Coronary artery (tissue), 2 donors: Measurements from ENCODE around the gene WFDC11.

Experiments used
- DNase-seq: peaks from one replicate; pipeline ENCODE4 v3.0.0-alpha.2; 2017; ENCODE audit warnings: low spot score
- H3K27ac ChIP-seq, 2 donors: fragments of 200-600 bp; sonication (generic); one replicate each; pipeline ENCODE4 v1.5.1; 2016 to 2019
- H3K4me3 ChIP-seq: fragments of 200-600 bp; sonication (generic); 2 replicates; pipeline ENCODE4 v1.5.1; 2016; ENCODE audit warnings: mild to moderate bottlenecking, moderate library complexity
- CTCF ChIP-seq: fragments of 200-600 bp; sonication (generic); IDR thresholded peaks from one replicate; pipeline ENCODE4 v1.5.1; 2019; ENCODE audit warnings: antibody characterized with exemption

Gene WFDC11

GRCh38 chr20:45617591-45617990, 52.4 kb downstream of the WFDC11 start:
- no peak for TF ChIP-seq CTCF
- DNase-seq, result no peak

GRCh38 chr20:45612314-45612713, 57.7 kb downstream of the WFDC11 start:
- DNase-seq, result no peak
- no peak for TF ChIP-seq CTCF
- no peak overlapping the region for H3K4me3 ChIP-seq
- H3K27ac ChIP-seq, result no peak overlapping the region

More at GRCh38 chr20:45617591-45617990, 52.4 kb downstream of the WFDC11 start:
- Histone ChIP-seq H3K4me3 (no peak overlapping the region), H3K27ac (no peak overlapping the region)

- no peak for TF ChIP-seq CTCF
- no peak for DNase-seq
- H3K27ac ChIP-seq, result no peak overlapping the region
- H3K4me3 ChIP-seq, result no peak overlapping the region
These were observed 59.0 kb downstream of the WFDC11 start for GRCh38 chr20:45611054-45611453.

- TF ChIP-seq CTCF, result no peak
- no peak overlapping the region for H3K4me3 ChIP-seq
- no peak for DNase-seq
- H3K27ac ChIP-seq, result no peak overlapping the region
These were observed 62.2 kb downstream of the WFDC11 start for GRCh38 chr20:45607810-45608209.
